GM10266 (cell line): ENCODE data around the gene TUBB.
"Not testable (repeated sequence)": the region's sequence is repeated elsewhere in the genome, so short reads cannot be mapped to it uniquely, and the experiment has no call there.

Experiments used
- DNase-seq: peaks from one replicate; pipeline ENCODE4 v3.0.0; 2012; ENCODE audit errors: extremely low spot score
- CTCF ChIP-seq: IDR thresholded peaks from 2 replicates; pipeline ENCODE4 v1.5.1; 2012; ENCODE audit warnings: mild to moderate bottlenecking, low read depth; ENCODE audit not compliant: control insufficient read depth, insufficient read depth; ENCODE audit errors: missing control alignments

TUBB gene

GRCh38 chr6:30707281-30707850 is 12.8 kb upstream of the TUBB start:
- no peak for DNase-seq
- no peak for TF ChIP-seq CTCF

- no peak for TF ChIP-seq CTCF
- no peak for DNase-seq
Observed at GRCh38 chr6:30709101-30709868, 10.9 kb upstream of the TUBB start.

DNA sequence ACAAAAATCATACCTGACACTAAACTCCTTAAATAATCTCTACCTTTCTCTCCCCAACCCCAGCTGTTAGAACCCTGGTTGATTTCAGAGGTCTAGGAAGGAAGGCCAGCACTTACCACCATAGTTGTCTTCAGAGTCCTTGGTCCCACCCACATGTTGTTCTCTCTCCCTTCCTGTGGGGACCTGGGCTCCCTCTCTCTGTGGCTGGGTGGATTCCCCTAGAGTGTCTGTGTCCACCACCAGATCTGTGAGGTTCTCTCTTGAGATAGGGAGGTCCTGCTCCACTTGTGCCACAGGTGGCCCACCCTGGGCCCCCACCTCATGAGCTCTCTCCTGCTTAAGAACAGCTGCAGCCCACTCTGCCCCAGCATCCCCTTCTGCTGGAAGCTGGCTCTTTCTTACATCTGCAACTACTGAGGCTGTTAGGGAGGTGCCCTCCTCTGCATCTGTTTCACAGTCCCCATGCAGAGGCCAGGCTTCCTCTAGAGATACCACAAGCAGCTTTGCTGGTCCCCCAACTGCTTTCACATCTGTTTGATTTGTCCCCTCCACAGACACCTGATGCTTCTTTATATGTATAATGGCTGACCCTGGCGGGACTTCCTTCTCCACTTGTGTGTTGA is 8.3 kb upstream of the TUBB start:
- no peak for TF ChIP-seq CTCF
- no peak for DNase-seq

- TF ChIP-seq CTCF, result no peak
- DNase-seq, result no peak
Observed at GRCh38 chr6:30712441-30712945, 7.7 kb upstream of the TUBB start.

DNA sequence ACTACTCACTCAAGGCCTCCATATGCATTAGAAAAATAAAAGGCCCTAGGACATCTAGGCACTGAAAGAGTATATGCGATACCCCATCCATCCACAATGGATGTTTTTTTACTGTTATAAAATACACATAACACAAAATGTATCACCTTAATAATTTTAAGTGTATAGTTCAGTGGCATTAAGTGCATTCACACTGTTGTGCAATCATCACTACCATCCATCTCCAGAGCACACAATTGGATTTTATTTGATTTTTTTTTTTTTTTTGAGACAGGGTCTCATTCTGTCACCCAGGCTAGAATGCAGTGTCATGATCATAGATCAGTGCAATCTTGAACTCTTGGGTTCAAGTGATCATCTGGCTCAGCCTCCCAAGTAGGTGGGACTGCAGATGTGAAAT is 5.9 kb upstream of the TUBB start:
- no peak for DNase-seq
- no peak for TF ChIP-seq CTCF

DNA sequence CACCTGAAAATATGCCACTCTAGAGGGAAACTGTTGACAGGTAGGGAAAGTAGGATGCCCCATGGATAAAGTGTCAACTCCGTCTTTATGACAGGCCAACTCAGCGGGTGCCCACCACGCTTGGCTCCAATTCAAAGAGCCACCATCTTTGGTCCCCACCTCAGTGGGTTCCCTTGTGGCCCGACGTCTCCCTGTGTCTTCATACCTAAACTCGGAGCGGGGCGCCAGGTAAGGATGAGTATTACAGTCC is 3.3 kb upstream of the TUBB start:
- no peak for TF ChIP-seq CTCF
- DNase-seq, result no peak

GRCh38 chr6:30717129-30717844 is 2.9 kb upstream of the TUBB start, which contains the start of gene MDC1:
Gene MDC1, minus strand, starts transcription at chr6:30717281. Its CDS starts 2,106 bp downstream, at chr6:30715175.
- peak; percentile 94 for DNase-seq
- no peak for TF ChIP-seq CTCF

DNA sequence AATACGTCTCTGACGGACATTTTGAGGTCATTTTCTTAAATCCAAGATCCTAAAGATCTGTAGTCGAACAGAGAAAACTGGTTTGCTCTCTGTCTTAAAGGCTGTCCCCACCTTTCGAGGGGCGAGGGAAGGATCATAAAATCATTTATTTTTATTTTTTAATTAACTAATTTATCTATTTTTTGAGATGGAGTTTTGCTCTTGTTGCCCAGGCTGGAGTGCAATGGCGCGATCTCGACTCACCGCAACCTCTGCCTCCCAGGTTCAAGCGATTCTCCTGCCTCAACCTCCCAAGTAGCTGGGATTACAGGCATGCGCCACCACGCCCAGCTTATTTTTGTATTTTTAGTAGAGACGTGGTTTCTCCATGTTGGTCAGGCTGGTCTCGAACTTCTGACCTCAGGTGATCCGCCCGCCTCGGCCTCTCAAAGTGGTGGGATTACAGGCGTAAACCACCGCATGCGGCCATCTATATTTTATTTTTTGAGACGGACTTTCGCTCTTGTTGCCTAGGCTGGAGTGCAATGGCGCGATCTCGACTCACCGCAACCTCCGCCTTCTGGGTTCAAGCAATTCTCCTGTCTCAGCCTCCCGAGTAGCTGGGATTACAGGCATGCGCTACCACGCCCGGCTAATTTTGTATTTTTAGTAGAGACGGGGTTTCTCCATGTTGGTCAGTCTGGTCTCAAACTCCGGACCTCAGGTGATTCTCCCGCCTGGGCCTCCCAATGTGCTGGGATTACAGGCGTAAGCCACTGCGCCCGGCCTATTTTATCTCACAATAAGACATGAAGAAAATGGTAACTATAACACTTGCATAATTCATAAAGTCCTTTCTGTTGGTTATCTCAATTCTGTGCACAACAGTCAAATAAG is 2.1 kb upstream of the TUBB start:
- not testable (repeated sequence) for DNase-seq
